Spleen (tissue), 11 donors: ENCODE measurements around the gene DCTPP1. TPM values are rescaled to one million over a fixed set of nuclear protein-coding genes. Genes with fewer than 3 reads are reported as not detected.

Experiments used
- DNase-seq: peaks from one replicate; pipeline ENCODE4 v3.0.0-alpha.2; 2020
- H3K27ac ChIP-seq, 8 donors: fragments of 200-600 bp; sonication (generic) in 7 of 8; 1 replicate in 4 of 8; 2 replicates in 4 of 8; pipeline versions ENCODE4 v1.5.0 to v1.8.0; 2016 to 2021; ENCODE audit warnings: inconsistent platforms in 4 of 8, mild to moderate bottlenecking in 4 of 8, moderate library complexity in 1 of 8
- H3K27me3 ChIP-seq, 7 donors: fragments of 200-600 bp; sonication (generic) in 6 of 7; replicated peaks in 1 of 7; 1 replicate in 4 of 7; 2 replicates in 3 of 7; pipeline versions ENCODE4 v1.5.0 to v1.8.0; 2016 to 2021; ENCODE audit warnings: inconsistent platforms in 3 of 7, mild to moderate bottlenecking in 1 of 7
- H3K36me3 ChIP-seq, 6 donors: fragments of 200-600 bp; sonication (generic) in 5 of 6; 1 replicate in 4 of 6; 2 replicates in 2 of 6; pipeline versions ENCODE4 v1.5.0 to v1.8.0; 2016 to 2021; ENCODE audit warnings: inconsistent platforms in 2 of 6
- H3K4me1 ChIP-seq, 6 donors: fragments of 200-600 bp; sonication (generic) in 5 of 6; 1 replicate in 3 of 6; 2 replicates in 3 of 6; pipeline versions ENCODE4 v1.5.0 to v1.8.0; 2016 to 2021; ENCODE audit warnings: inconsistent platforms in 3 of 6
- H3K4me3 ChIP-seq, 8 donors: fragments of 200-600 bp; sonication (generic) in 7 of 8; 1 replicate in 4 of 8; 2 replicates in 4 of 8; pipeline versions ENCODE4 v1.5.0 to v1.8.0; 2016 to 2021; ENCODE audit warnings: inconsistent platforms in 4 of 8, mild to moderate bottlenecking in 4 of 8, moderate library complexity in 2 of 8
- H3K9me3 ChIP-seq, 8 donors: fragments of 200-600 bp; sonication (generic) in 7 of 8; 1 replicate in 4 of 8; 2 replicates in 4 of 8; pipeline versions ENCODE4 v1.5.0 to v1.8.0; 2016 to 2021; ENCODE audit warnings: inconsistent platforms in 4 of 8
- POLR2A ChIP-seq, 3 donors: fragments of 450-650 bp; IDR thresholded peaks; one replicate each; pipeline ENCODE4 v1.5.1; 2017; ENCODE audit warnings: antibody characterized with exemption in 3 of 3, mild to moderate bottlenecking in 1 of 3
- POLR2AphosphoS5 ChIP-seq, 3 donors: sonication (generic); formaldehyde crosslinking; IDR thresholded peaks; one replicate each; pipeline ENCODE4 v1.5.1; 2017; ENCODE audit warnings: antibody characterized with exemption in 3 of 3
- WGBS, 5 donors: extraction: QIAGEN DNeasy Blood & Tissue Kit in 3 of 5; methylation state at CpG; one replicate each; pipeline versions ENCODE4 v1.1.5 to v1.1.7; 2013 to 2018; 5-methylcytosine and 5-hydroxymethylcytosine counted together
- intact Hi-C: fragments of 100-400 bp; cut with DNase I; formaldehyde crosslinking; loops from one replicate; pipeline ENCODE4 v1.15.0; 2023; ENCODE audit warnings: low total_unique reads
- polyA plus RNA-seq, 3 donors: library from polyadenylated mRNA; stranded (reverse); fragments of 200-250 nt; gene quantifications; one replicate each; pipeline ENCODE4 v1.2.1, GENCODE V29; 2013
- total RNA-seq, 7 donors: library from RNA; depleted of rRNA in 3 of 7; stranded (reverse); fragments of >200 nt in 3 of 7; fragmentation: NEBNext Ultra II Directional in 4 of 7; extraction: Animal tissue kit (Norgen Biotek cat#: 25700) in 4 of 7; gene quantifications; one replicate each; pipeline versions ENCODE4 v1.1.0 to v1.2.1, GENCODE V29; 2016 to 2021
- TF ChIP-seq, protein P1 (sequence below), 11 experiments: fragments of 200-600 bp in 7 of 11; fragments of 450-650 bp in 4 of 11; sonication (generic) in 4 of 11; IDR thresholded peaks in 8 of 11; conservative IDR thresholded peaks in 3 of 11; 1 replicate in 7 of 11; 2 replicates in 4 of 11; pipeline versions ENCODE4 v1.4.0 to v1.8.0; 2016 to 2021; ENCODE audit warnings: antibody characterized with exemption in 11 of 11, inconsistent platforms in 4 of 11, mild to moderate bottlenecking in 1 of 11
- donor health status: healthy with polysubstance abuse.
- donor health status: DM: no; HTN: no; CAD: no; lungs with moderate emphysema.
- donor health status: DM: no; HTN: no; CAD: no.
- donor health status: Bipolar disorder and iron deficiency.
- donor health status: healthy.
- donor health status: DM: no; HTN: no; CAD: no.
- donor health status: DM: yes; HTN: yes; CAD: no.

DCTPP1 gene
- total and polyA plus RNA-seq, 10 donors, result 17.6 to 49.1 (median 29.0) TPM

DNA sequence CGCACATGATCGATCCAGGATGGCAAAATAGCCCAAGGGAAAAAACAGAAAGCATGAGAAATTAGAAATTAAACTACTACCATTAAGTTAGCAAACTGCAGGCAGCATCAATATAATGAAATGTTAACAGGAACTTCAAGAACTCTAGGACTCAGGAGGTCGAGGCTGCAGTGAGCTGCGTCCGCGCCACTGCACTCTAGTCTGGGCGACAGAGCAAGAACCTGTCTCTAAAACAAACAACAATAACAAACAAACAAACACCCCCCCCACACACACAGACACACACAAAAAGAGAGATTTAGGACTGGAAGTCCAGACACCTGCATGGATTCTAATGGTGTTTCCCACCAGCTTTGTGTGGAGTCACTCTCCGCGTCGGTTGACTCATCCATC lies 16.4 kb upstream of the DCTPP1 start:
- peaks cover 28 to 61% (median 47%) of the 10 kb centered on the region in 6 donors for H3K4me1 ChIP-seq
- DNase-seq, result no peak
- H3K36me3 ChIP-seq, result peaks cover 0 to 27% (median 0%) of the 10 kb centered on the region in 6 donors
- H3K27ac ChIP-seq, result peak overlapping the region; percentile 82 to 99 (median 97)
- peak overlapping the region; percentile 65 to 99 (median 86) for H3K4me3 ChIP-seq
- no peaks in the 10 kb centered on the region for H3K27me3 ChIP-seq
- 76 to 86% (median 79%) methylated on average over 10 of the region's 10 CpGs for WGBS, 5 donors
- TF ChIP-seq POLR2A (IDR thresholded peaks at IDR 0.05) (no peak), POLR2AphosphoS5 (IDR thresholded peaks at IDR 0.05) (no peak)
- TF ChIP-seq, protein P1, sequence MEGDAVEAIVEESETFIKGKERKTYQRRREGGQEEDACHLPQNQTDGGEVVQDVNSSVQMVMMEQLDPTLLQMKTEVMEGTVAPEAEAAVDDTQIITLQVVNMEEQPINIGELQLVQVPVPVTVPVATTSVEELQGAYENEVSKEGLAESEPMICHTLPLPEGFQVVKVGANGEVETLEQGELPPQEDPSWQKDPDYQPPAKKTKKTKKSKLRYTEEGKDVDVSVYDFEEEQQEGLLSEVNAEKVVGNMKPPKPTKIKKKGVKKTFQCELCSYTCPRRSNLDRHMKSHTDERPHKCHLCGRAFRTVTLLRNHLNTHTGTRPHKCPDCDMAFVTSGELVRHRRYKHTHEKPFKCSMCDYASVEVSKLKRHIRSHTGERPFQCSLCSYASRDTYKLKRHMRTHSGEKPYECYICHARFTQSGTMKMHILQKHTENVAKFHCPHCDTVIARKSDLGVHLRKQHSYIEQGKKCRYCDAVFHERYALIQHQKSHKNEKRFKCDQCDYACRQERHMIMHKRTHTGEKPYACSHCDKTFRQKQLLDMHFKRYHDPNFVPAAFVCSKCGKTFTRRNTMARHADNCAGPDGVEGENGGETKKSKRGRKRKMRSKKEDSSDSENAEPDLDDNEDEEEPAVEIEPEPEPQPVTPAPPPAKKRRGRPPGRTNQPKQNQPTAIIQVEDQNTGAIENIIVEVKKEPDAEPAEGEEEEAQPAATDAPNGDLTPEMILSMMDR (IDR thresholded peaks at IDR 0.05 in 8 of 11, conservative IDR thresholded peaks at IDR 0.05 in 3 of 11), result no peak
- intact Hi-C loops, result loop anchor here (10.0 kb wide), 1 partner anchor 79 kb away; the partner anchor contains the start of gene ZNF768
- no peaks in the 10 kb centered on the region for H3K9me3 ChIP-seq

DNA sequence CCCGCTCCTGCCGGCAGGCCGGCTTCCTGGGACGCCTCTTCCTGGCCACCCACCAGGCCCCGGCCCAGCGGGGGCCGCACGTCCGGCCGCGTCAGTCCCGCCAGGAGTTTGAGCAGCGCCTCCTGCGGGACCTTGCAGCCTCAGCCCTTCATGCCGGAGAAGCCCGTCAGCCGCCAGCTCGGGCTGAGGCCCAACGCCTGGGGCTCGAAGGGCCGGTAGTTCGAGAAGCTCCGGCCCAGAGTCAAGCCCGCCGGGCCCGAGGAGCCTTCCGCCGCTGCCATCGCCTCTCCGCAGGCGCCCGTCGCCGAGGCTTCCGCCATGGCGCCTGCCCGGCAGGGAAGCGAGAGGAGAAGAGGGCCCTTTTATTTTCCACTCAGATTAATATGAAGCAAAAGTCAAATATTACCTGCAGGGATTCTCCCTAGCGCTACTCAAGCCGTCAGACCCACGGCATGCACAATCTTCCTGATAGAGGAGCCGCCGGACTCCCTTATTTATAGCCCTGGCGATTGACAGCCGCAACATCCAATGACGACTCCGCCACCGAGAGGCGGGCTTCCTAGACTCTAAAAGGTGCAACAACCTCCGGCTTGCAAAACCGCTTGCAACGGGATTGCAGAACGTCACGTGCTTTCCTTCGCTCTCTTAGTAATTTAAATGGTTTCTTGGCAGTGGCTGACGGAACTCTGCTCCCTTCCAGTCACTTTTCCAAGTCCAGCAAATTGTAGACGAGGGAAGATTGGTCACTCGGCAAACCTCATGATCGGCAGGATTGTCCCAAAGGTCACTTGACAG lies 15.8 kb upstream of the DCTPP1 start, which contains the start of gene SEPHS2:
SEPHS2 (minus strand) TSS at position 467 of the 795 bp plus-strand sequence; CDS start at position 320, 147 bp downstream.
- TF ChIP-seq POLR2A (IDR thresholded peaks at IDR 0.05) (peak; percentile 77 to 94 (median 86)), POLR2AphosphoS5 (IDR thresholded peaks at IDR 0.05) (peak; percentile 90 to 99 (median 95))
- TF ChIP-seq, protein P1 (IDR thresholded peaks at IDR 0.05 in 8 of 11, conservative IDR thresholded peaks at IDR 0.05 in 3 of 11), result peak in 9 of 11 experiments; percentile 14 to 62 (median 37)
- peak; percentile 98 for DNase-seq
- WGBS, 5 donors, result 1 to 2% (median 1%) methylated on average over 29 to 59 of the region's 59 CpGs
- peaks cover 28 to 56% (median 43%) of the 10 kb centered on the region in 6 donors for H3K4me1 ChIP-seq
- H3K4me3 ChIP-seq, result peak within 1 kb of the TSS; percentile 65 to 99 (median 86)
- H3K27ac ChIP-seq, result peak within 1 kb of the TSS; percentile 82 to 99 (median 97)
- no peaks in the 10 kb centered on the region for H3K27me3 ChIP-seq
- no peaks in the 10 kb centered on the region for H3K9me3 ChIP-seq
- intact Hi-C loops, result loop anchor here (10.0 kb wide), 1 partner anchor 79 kb away; the partner anchor contains the start of gene ZNF768
- H3K36me3 ChIP-seq, result peaks cover 0 to 27% (median 0%) of the 10 kb centered on the region in 6 donors

DNA sequence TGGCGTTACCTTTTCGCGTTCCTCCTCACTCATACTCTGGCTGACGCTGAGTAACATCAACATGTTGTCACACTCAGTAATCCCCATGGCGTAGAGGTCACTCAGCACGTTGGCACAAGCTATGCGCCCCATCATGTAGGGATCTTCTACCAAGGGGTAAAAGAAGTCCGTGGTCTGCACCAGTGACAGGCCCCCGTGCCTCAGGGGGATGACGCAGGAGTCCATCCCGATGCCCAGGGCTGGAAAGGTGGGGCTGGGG lies 15.2 kb upstream of the DCTPP1 start:
- intact Hi-C loops, result loop anchor here (10.0 kb wide), 1 partner anchor 80 kb away; the partner anchor contains the start of gene ZNF768
- H3K36me3 ChIP-seq, result peaks cover 0 to 27% (median 0%) of the 10 kb centered on the region in 6 donors
- H3K27ac ChIP-seq, result peak overlapping the region; percentile 82 to 99 (median 97)
- no peaks in the 10 kb centered on the region for H3K9me3 ChIP-seq
- peak overlapping the region; percentile 65 to 99 (median 86) for H3K4me3 ChIP-seq
- peaks cover 24 to 56% (median 39%) of the 10 kb centered on the region in 6 donors for H3K4me1 ChIP-seq
- TF ChIP-seq POLR2A (IDR thresholded peaks at IDR 0.05), result no peak
- no peak for TF ChIP-seq POLR2AphosphoS5 (IDR thresholded peaks at IDR 0.05)
- TF ChIP-seq, protein P1 (IDR thresholded peaks at IDR 0.05 in 8 of 11, conservative IDR thresholded peaks at IDR 0.05 in 3 of 11), result no peak
- H3K27me3 ChIP-seq, result no peaks in the 10 kb centered on the region
- DNase-seq, result no peak
- 29 to 40% (median 33%) methylated on average over 11 of the region's 11 CpGs for WGBS, 5 donors
